Gastrocnemius medialis (tissue), 4 donors: Measurements from ENCODE around the gene EIF1AD. TPM values are rescaled to one million over a fixed set of nuclear protein-coding genes. Genes with fewer than 3 reads are reported as not detected.

Experiments
- ATAC-seq, 2 donors: fragments of 150-250 bp; one replicate each; pipeline ENCODE4 v1.9.1; 2016
- DNase-seq, 2 donors: peaks; one replicate each; pipeline ENCODE4 v3.0.0-alpha.2; 2019
- H3K27ac ChIP-seq, 4 donors: fragments of 200-600 bp; sonication (generic); 1 replicate in 1 of 4; 2 replicates in 3 of 4; pipeline ENCODE4 v1.5.1; 2016 to 2018; ENCODE audit warnings: mild to moderate bottlenecking in 2 of 4, moderate library complexity in 1 of 4
- H3K27me3 ChIP-seq, 3 donors: fragments of 200-600 bp; sonication (generic) in 2 of 3; 1 replicate in 1 of 3; 2 replicates in 2 of 3; pipeline versions ENCODE4 v1.5.1 to v1.6.0; 2016 to 2019; ENCODE audit warnings: mild to moderate bottlenecking in 1 of 3, moderate library complexity in 1 of 3
- H3K36me3 ChIP-seq, 2 donors: fragments of 200-600 bp; sonication (generic) in 1 of 2; one replicate each; pipeline ENCODE4 v1.5.1; 2017 to 2018
- H3K4me1 ChIP-seq, 2 donors: fragments of 200-600 bp; sonication (generic) in 1 of 2; one replicate each; pipeline ENCODE4 v1.5.1; 2016 to 2017; ENCODE audit warnings: mild to moderate bottlenecking in 2 of 2
- H3K4me3 ChIP-seq, 4 donors: fragments of 200-600 bp; sonication (generic) in 3 of 4; 1 replicate in 1 of 4; 2 replicates in 3 of 4; pipeline ENCODE4 v1.5.1; 2016 to 2019; ENCODE audit warnings: mild to moderate bottlenecking in 2 of 4
- H3K9me3 ChIP-seq, 3 donors: fragments of 200-600 bp; sonication (generic) in 2 of 3; 1 replicate in 1 of 3; 2 replicates in 2 of 3; pipeline ENCODE4 v1.5.1; 2016 to 2019
- CTCF ChIP-seq, 5 experiments: fragments of 450-650 bp in 3 of 5; fragments of 200-600 bp in 2 of 5; sonication (generic) in 2 of 5; IDR thresholded peaks in 4 of 5; conservative IDR thresholded peaks in 1 of 5; 1 replicate in 4 of 5; 2 replicates in 1 of 5; pipeline ENCODE4 v1.5.1; 2016 to 2019; ENCODE audit warnings: antibody characterized with exemption in 5 of 5, mild to moderate bottlenecking in 3 of 5, moderate library complexity in 3 of 5
- POLR2A ChIP-seq, 2 donors: fragments of 450-650 bp; IDR thresholded peaks; one replicate each; pipeline ENCODE4 v1.6.1; 2017; ENCODE audit warnings: antibody characterized with exemption in 2 of 2, mild to moderate bottlenecking in 2 of 2, moderate library complexity in 2 of 2
- in situ Hi-C, 4 donors: fragments of 200-750 bp; cut with MboI; loops; one replicate each; pipeline versions ENCODE4 v1.15.0 to v1.8.0; 2017; ENCODE audit warnings: low sequenced_read_pairs in 4 of 4
- intact Hi-C: fragments of 100-400 bp; cut with DNase I; formaldehyde crosslinking; loops from one replicate; pipeline ENCODE4 v1.15.1; 2023; ENCODE audit warnings: low total_unique reads
- total RNA-seq, 4 donors: library from RNA; depleted of rRNA; stranded (reverse); fragments of >200 nt; gene quantifications; one replicate each; pipeline versions ENCODE4 v1.1.0 to v1.2.3, GENCODE V29; 2016

The EIF1AD gene
- total RNA-seq, 4 donors from 2014 or later, result 29.3 to 39.8 (median 35.4) TPM

GRCh38 chr11:66006891-66007176 lies 4.9 kb upstream of the EIF1AD start:
- intact Hi-C loops (no loop called here), in situ Hi-C loops (no loop called here)
- Histone ChIP-seq H3K27me3 (peaks cover 3 to 5% (median 4%) of the 10 kb centered on the region in 3 donors), H3K27ac (peak overlapping the region; percentile 5 to 97 (median 47)), H3K9me3 (no peaks in the 10 kb centered on the region), H3K4me1 (peaks cover 15 to 34% of the 10 kb centered on the region in 2 donors), H3K36me3 (peaks cover 2 to 24% of the 10 kb centered on the region in 2 donors), H3K4me3 (no peak overlapping the region)
- TF ChIP-seq POLR2A (IDR thresholded peaks at IDR 0.05), result no peak
- TF ChIP-seq CTCF (IDR thresholded peaks at IDR 0.05 in 4 of 5, conservative IDR thresholded peaks at IDR 0.05 in 1 of 5), result no peak
- DNase-seq, result peak in 1 of 2 donors; percentile 51
- ATAC-seq, result no peak

- H3K27ac ChIP-seq, result peak overlapping the region; percentile 5 to 97 (median 47)
- intact Hi-C loops, result no loop called here
Observed at GRCh38 chr11:66006134-66006890, 4.4 kb upstream of the EIF1AD start.

GRCh38 chr11:66004186-66004585 lies 2.2 kb upstream of the EIF1AD start:
- Histone ChIP-seq H3K27ac (peak overlapping the region; percentile 38 to 97 (median 40)), H3K36me3 (peaks cover 2 to 37% of the 10 kb centered on the region in 2 donors), H3K9me3 (no peaks in the 10 kb centered on the region), H3K27me3 (no peaks in the 10 kb centered on the region), H3K4me3 (no peak overlapping the region), H3K4me1 (peaks cover 29 to 46% of the 10 kb centered on the region in 2 donors)
- ATAC-seq (no peak), DNase-seq (no peak)
- in situ Hi-C loops, result no loop called here
- TF ChIP-seq POLR2A (IDR thresholded peaks at IDR 0.05), result no peak
- intact Hi-C loops, result loop anchor here (5.0 kb wide), 1 partner anchor 342 kb away; the partner anchor contains the start of gene RELA

More at GRCh38 chr11:66006134-66006890, 4.4 kb upstream of the EIF1AD start:
- Histone ChIP-seq H3K4me3 (no peak overlapping the region), H3K9me3 (no peaks in the 10 kb centered on the region), H3K36me3 (peaks cover 2 to 24% of the 10 kb centered on the region in 2 donors), H3K4me1 (peaks cover 15 to 34% of the 10 kb centered on the region in 2 donors), H3K27me3 (peaks cover 0 to under 1% (median 0%) of the 10 kb centered on the region in 3 donors)
- no peak for TF ChIP-seq CTCF (IDR thresholded peaks at IDR 0.05 in 4 of 5, conservative IDR thresholded peaks at IDR 0.05 in 1 of 5)
- no peak for TF ChIP-seq POLR2A (IDR thresholded peaks at IDR 0.05)
- ATAC-seq (no peak), DNase-seq (no peak)
- in situ Hi-C loops, result no loop called here

- Histone ChIP-seq H3K4me1 (peaks cover 29 to 46% of the 10 kb centered on the region in 2 donors), H3K9me3 (no peaks in the 10 kb centered on the region), H3K36me3 (peaks cover 2 to 46% of the 10 kb centered on the region in 2 donors), H3K27me3 (no peaks in the 10 kb centered on the region), H3K27ac (peak overlapping the region; percentile 91 to 99 (median 97)), H3K4me3 (peak overlapping the region; percentile 80 to 97 (median 84))
- intact Hi-C loops, result loop anchor here (2.0 to 5.0 kb wide), 4 partner anchors 84 to 341 kb away; partner anchors contain the start of genes C11orf68, DRAP1, FIBP and RELA
- DNase-seq (no peak), ATAC-seq (no peak)
- in situ Hi-C loops, result no loop called here
- TF ChIP-seq CTCF (IDR thresholded peaks at IDR 0.05 in 4 of 5, conservative IDR thresholded peaks at IDR 0.05 in 1 of 5) (no peak), POLR2A (IDR thresholded peaks at IDR 0.05) (no peak)
Observed at GRCh38 chr11:66003291-66003690, 1.3 kb upstream of the EIF1AD start.

- intact Hi-C loops (loop anchor here (1.0 to 5.0 kb wide), 6 partner anchors 41 to 340 kb away; partner anchors contain the start of genes C11orf68, DRAP1, FIBP and RELA), in situ Hi-C loops (no loop called here)
- Histone ChIP-seq H3K9me3 (no peaks in the 10 kb centered on the region), H3K4me1 (peaks cover 29 to 45% of the 10 kb centered on the region in 2 donors), H3K27ac (peak overlapping the region; percentile 91 to 99 (median 97)), H3K36me3 (peaks cover 2 to 52% of the 10 kb centered on the region in 2 donors), H3K27me3 (no peaks in the 10 kb centered on the region), H3K4me3 (peak overlapping the region; percentile 80 to 97 (median 84))
- DNase-seq (peak; percentile 58 to 86), ATAC-seq (peak; percentile 75 to 78)
- TF ChIP-seq POLR2A (IDR thresholded peaks at IDR 0.05), result peak; percentile 9 to 12
- no peak for TF ChIP-seq CTCF (IDR thresholded peaks at IDR 0.05 in 4 of 5, conservative IDR thresholded peaks at IDR 0.05 in 1 of 5)
Observed at GRCh38 chr11:66002648-66003225, 780 bp upstream of the EIF1AD start.
